Activated T-helper 9 cell treated with anti-CD3 and anti-CD28 coated beads, Interleukin-2, amount 50 U/mL, for 16 hours (primary cell): ENCODE results near the gene HNRNPA3.
"Not testable (repeated sequence)": the region's sequence is repeated elsewhere in the genome, so short reads cannot be mapped to it uniquely, and the experiment has no call there.

Experiments
- DNase-seq: peaks from one replicate; pipeline ENCODE4 v3.0.0-alpha.2; 2020; ENCODE audit warnings: low read depth

HNRNPA3 gene

DNA sequence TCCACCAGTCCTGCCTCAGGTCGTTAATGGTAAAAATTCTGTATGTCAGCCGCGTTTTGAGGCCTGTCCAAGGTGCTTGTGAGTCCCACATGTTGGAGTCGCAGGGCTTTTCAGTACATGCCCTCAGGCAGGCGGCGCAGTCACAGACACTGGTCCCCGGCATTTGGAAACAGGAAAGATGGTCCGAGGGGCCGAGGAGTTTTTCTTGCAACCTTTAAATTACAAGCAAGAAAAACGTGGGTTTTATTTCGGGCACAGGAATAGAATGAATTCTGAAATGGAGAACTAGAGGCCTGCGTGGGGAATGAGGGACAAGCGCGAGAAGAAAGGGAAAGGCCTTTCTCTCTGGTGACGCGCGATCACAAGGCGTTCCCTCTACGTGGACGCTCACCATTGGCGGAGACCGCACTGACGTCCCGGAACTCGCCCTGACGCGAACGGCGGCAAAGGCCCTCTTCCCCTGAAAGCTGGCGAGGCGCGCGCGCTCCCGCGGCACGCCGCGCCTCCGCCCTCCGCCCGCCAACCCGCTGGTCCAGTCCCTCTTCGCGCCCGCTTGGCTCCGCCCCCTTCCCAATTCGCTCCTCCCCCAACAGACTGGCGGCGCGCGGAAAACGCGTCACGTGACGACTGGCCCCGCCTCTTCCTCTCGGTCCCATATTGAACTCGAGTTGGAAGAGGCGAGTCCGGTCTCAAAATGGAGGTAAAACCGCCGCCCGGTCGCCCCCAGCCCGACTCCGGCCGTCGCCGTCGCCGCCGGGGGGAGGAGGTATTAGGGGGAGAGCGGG, at the start of gene HNRNPA3:
Gene HNRNPA3, plus strand, starts transcription at position 689 of the 785 bp plus-strand sequence. Its CDS starts 6 bp downstream, at position 695.
- DNase-seq = peak; percentile 99

DNA sequence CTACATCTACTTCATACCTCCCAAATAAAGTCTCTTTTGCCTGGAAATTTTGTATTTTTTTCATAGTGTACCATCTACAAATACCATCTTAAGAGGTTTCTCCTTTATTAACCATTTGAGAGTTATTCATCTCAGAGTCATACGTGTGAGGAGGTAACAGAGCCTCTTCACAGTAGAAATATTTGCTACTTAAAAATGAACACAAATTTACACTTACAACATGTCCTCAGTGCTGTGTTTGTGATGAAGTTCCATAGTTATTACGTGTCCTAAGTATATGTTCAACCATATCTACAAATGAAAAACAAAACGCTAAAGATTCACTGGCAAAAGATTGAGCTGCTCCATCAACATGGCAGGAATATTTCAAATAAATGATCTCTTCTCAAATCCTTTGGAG, 48.5 kb upstream of the HNRNPA3 start:
- DNase-seq = no peak

DNA sequence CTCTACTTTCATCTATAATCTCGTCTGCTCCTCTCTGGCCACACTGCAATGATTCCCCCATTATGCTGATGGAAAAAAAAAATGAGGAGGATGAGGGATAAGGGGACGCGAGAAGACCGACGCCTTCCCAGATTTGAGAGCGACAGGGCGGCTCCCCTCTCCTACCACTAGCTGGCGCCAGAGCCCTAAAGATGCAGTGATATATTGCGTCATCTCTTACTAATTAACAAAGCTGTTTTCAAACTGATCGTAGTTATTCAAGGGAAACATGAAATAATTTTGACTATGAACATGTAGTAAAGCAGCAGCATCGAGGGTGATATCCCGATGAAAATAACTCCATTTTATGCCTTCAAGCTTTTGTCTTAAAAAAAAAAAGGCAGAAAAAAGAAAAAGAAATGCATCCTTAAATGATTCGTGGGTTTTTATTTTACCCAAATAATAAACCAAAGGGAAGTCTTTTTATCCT, 48.0 kb upstream of the HNRNPA3 start:
- peak; percentile 63 for DNase-seq

DNA sequence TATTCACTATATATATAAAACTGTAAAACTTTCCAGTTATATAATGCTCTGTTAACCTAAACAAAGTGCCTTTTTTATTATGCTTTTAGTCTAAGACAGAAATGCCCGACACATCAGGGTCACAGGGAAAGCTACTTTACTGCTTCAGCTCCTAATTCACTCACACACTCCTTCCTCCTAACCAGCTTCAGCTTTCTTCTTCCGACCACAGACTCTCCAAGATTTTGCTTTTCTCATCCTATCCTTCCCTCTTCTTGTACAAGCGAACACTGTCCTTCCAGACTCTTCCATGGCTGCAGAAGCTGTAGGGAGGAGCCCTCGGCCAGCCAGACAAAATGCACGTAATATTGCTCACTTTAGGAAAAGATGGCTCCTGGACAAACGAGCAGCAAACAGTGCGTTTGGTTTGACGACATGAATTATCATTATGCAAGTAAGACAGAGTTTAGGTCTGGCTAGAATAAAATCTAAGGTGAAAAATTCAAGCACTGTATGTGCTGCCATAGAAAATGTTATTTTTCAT, 47.5 kb upstream of the HNRNPA3 start:
- DNase-seq = no peak

- DNase-seq = no peak
Measured at GRCh38 chr2:177165721-177166711, 46.6 kb upstream of the HNRNPA3 start.

GRCh38 chr2:177169810-177170514, 42.6 kb upstream of the HNRNPA3 start:
- no peak for DNase-seq

GRCh38 chr2:177171418-177171865, 41.2 kb upstream of the HNRNPA3 start:
- no peak for DNase-seq

DNA sequence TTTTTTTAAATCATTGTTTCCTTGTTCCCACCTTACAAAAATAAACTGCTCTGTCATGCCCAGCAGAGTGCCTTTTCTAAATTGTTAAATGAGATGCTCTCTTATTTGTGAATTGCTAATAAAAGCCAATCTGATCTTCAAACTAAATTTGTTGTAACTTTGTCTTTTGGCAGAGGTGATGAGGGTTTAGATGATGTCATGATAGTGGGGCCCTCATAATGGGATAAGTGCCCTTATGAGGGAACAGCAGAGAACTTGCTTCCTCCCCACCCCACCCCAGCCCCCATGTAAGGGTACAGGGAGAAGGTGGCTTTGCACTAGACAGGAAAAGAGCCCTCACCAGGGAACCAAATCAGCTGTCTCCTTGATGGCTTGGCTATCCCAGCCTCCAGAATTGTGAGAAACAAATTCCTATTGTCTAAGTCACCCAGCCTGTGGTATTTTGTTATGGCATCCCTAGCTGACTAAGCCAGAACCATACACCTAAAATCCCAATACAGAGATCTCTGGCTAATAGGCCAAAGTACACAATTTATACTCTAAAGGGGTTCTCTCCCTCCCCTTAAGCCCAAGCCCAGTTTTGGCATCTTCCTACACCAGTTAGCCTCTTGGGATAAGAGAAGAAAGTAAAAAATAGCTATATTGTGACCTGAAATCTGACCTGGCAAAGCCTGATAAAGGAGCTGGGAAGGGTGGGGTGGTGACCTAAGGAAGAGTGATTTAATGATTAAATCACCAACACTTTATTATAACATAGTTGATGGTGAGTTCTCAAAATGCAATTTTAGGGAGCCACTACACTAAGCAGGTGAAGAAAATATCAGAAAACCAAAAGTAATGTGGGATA, 40.3 kb upstream of the HNRNPA3 start:
- no peak for DNase-seq

- no peak for DNase-seq
Measured at GRCh38 chr2:177174486-177174885, 38.1 kb upstream of the HNRNPA3 start.

DNA sequence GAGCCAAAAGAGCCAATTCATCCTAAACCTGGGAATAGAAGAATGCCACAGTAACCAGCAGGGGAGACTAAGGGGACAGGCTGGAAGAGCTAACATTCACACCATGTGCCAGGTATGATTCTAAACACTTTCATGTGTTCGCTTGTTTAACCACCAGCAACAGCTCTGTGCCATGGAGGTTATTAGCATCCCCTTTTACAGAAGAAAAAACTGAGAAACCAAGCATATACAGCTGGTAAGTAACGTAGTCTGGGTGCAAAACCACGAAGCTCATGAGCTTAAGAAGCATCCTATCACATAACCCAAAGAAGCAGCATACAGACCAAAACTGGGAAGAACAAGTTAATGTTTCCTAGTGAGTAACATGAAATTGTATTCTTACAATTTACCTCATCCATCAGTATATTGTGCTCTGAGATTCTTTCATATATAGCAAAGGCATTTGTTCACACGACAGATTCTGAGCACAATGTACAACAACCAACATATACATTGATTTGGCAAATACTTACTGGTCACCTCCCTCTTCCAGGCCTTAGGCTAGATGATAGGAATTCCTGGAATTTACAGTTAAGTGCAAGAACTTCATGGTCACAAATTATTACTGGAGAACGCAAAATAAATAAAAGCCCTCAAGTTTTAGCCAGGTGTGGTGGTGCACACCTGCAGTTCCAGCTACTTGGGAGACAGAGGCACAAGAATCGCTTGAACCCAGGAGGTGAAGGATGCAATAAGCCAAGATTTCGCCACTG, 36.5 kb upstream of the HNRNPA3 start:
- no peak for DNase-seq

DNA sequence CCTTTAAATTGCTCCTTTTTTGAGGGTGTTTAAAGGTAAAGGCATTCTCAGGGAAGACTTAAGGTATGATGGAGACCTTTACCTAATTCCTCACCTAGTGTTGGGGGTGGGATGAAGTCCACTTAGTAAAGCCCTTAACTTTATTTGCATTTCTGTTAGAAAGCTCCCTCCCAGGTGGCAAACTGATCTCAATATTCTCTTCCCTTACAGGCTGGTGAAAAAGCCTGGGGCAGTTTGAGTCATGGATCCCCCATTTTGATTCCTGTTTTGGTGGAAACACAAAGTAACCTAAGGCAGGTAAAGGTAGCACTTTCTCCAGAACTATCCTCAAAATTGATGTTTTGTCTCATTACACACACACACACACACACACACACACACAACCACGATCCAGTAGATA, 33.8 kb upstream of the HNRNPA3 start:
- no peak for DNase-seq

- DNase-seq = no peak
Measured at GRCh38 chr2:177179227-177179626, 33.4 kb upstream of the HNRNPA3 start.

DNA sequence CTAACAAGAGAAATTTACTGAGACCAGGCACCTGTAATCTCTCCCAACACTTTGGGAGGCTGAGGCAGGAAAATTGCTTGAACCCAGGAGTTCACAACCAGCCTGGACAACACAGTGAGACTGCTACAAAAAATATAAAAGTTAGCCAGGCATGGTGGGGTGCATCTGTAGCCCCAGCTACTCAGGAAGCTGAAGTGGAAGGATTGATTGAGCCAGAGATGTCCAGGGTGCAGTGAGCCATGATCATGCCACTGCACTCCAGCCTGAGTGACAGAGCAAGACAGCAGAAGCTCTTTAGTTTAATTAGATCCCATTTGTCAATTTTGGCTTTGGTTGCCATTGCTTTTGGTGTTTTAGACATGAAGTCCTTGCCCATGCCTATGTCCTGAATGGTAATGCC, 32.9 kb upstream of the HNRNPA3 start:
- DNase-seq = not testable (repeated sequence)

GRCh38 chr2:177180269-177181000, 32.2 kb upstream of the HNRNPA3 start:
- no peak for DNase-seq

DNA sequence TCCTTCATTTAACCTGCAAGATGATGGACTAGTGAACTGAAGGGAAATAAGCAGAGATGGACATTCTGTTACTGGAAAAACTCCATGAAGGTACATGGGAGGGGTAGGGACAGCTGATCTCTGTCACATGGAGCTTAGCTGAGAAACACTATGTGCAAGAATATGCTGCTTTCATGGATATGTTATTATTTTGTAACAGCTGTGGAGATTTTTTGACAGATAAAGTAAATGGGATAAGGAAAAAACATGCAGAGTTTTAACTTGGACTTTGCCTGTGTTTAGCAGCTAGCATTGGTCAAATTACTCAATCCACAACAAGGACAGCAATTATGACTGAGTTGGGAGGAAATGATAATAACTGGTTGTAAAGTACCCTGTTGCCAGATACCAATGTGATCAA, 28.7 kb upstream of the HNRNPA3 start:
- no peak for DNase-seq

DNA sequence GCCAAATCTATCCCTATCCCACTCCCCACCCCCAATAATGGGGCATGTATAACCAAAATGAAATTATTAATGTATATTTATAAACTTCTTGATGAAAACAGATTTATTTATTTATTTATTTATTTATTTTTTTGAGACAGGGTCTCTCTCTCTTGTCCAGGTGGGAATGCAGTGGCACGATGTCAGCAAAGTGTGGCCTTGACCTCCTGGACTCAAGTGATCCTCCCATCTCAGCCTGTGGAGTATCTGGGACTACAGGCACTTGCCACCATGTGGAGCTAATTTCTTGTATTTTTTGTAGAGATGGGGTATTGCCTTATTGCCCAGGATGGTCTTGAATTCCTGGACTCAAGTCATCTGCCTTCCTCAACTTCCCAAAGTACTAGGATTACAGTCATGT, 28.0 kb upstream of the HNRNPA3 start:
- no peak for DNase-seq

- not testable (repeated sequence) for DNase-seq
Measured at GRCh38 chr2:177186038-177186437, 26.6 kb upstream of the HNRNPA3 start.

GRCh38 chr2:177187631-177188312, 24.8 kb upstream of the HNRNPA3 start:
- no peak for DNase-seq
